Mucosa of gallbladder (tissue), 1 donor: ENCODE measurements around the gene GJC1. TPM values are rescaled to one million over a fixed set of nuclear protein-coding genes. Genes with fewer than 3 reads are reported as not detected.

Experiments used
- DNase-seq: peaks from one replicate; pipeline ENCODE4 v3.0.0-alpha.2; 2020; ENCODE audit warnings: low spot score
- total RNA-seq: library from RNA; stranded (reverse); gene quantifications from one replicate; pipeline ENCODE4 v1.2.1, GENCODE V29; 2021
- donor health status: DM: no; HTN: no; CAD: no.

GJC1 gene
- total RNA-seq, 1 donor from 2014 or later: 17.3 TPM

- no peak for DNase-seq
Measured at GRCh38 chr17:44801880-44802279, 28.2 kb downstream of the GJC1 start.

- no peak for DNase-seq
Measured at GRCh38 chr17:44798356-44798755, 31.7 kb downstream of the GJC1 start.

GRCh38 chr17:44797802-44798201 lies 32.3 kb downstream of the GJC1 start:
- no peak for DNase-seq

GRCh38 chr17:44796731-44797130 lies 33.4 kb downstream of the GJC1 start:
- no peak for DNase-seq

GRCh38 chr17:44795928-44796327 lies 34.2 kb downstream of the GJC1 start:
- no peak for DNase-seq

GRCh38 chr17:44795421-44795820 lies 34.7 kb downstream of the GJC1 start:
- DNase-seq: no peak

GRCh38 chr17:44794851-44795413 lies 35.2 kb downstream of the GJC1 start:
- DNase-seq: no peak

GRCh38 chr17:44793885-44794842 lies 35.9 kb downstream of the GJC1 start:
- no peak for DNase-seq

GRCh38 chr17:44792276-44792675 lies 37.8 kb downstream of the GJC1 start:
- no peak for DNase-seq

GRCh38 chr17:44788139-44788538 lies 41.9 kb downstream of the GJC1 start:
- no peak for DNase-seq

- DNase-seq: no peak
Measured at GRCh38 chr17:44787271-44787940, 42.7 kb downstream of the GJC1 start.

- no peak for DNase-seq
Measured at GRCh38 chr17:44786551-44787081, 43.5 kb downstream of the GJC1 start.

GRCh38 chr17:44785921-44786320 lies 44.2 kb downstream of the GJC1 start:
- DNase-seq: no peak

- DNase-seq: no peak
Measured at GRCh38 chr17:44782326-44782850, 47.7 kb downstream of the GJC1 start.

- no peak for DNase-seq
Measured at GRCh38 chr17:44781551-44782325, 48.3 kb downstream of the GJC1 start.

- DNase-seq: no peak
Measured at GRCh38 chr17:44780845-44781480, 49.1 kb downstream of the GJC1 start.

GRCh38 chr17:44780161-44780560 lies 49.9 kb downstream of the GJC1 start:
- DNase-seq: no peak

- peak; percentile 80 for DNase-seq
Measured at GRCh38 chr17:44779211-44780025, 50.7 kb downstream of the GJC1 start.

GRCh38 chr17:44778656-44779210 lies 51.4 kb downstream of the GJC1 start:
- DNase-seq: no peak
